Retinal pigment epithelial cell (primary cell): ENCODE data around the gene CLIC1.

Source experiments
- DNase-seq: peaks from one replicate; pipeline ENCODE4 v3.0.0-alpha.2; 2010; ENCODE audit warnings: low read depth
- H3K4me3 ChIP-seq: 2 replicates; pipeline ENCODE4 v1.5.1; 2011; ENCODE audit warnings: mild to moderate bottlenecking, low read length, control low read depth, moderate library complexity
- CTCF ChIP-seq: conservative IDR thresholded peaks from 2 replicates; pipeline ENCODE4 v1.5.1; 2011; ENCODE audit warnings: low read depth, low read length, control low read depth, inconsistent platforms

CLIC1 gene

GRCh38 chr6:31727034-31727716 is 9.2 kb downstream of the CLIC1 start:
- no peak for DNase-seq

GRCh38 chr6:31725502-31726350 is 10.6 kb downstream of the CLIC1 start:
- H3K4me3 ChIP-seq: no peak overlapping the region
- TF ChIP-seq CTCF: no peak
- no peak for DNase-seq

More at GRCh38 chr6:31727034-31727716, 9.2 kb downstream of the CLIC1 start:
- no peak for TF ChIP-seq CTCF
- H3K4me3 ChIP-seq: no peak overlapping the region

GRCh38 chr6:31723980-31724691 is 12.2 kb downstream of the CLIC1 start:
- no peak overlapping the region for H3K4me3 ChIP-seq
- DNase-seq: no peak

GRCh38 chr6:31723245-31723979 is 12.9 kb downstream of the CLIC1 start, which contains the start of gene MPIG6B:
TSS of gene MPIG6B (plus strand) at chr6:31723373. CDS start at chr6:31723384, 11 bp downstream.
- H3K4me3 ChIP-seq: no peak within 1 kb of the TSS
- TF ChIP-seq CTCF: no peak
- no peak for DNase-seq

More at GRCh38 chr6:31723980-31724691, 12.2 kb downstream of the CLIC1 start:
- TF ChIP-seq CTCF: no peak

- no peak for DNase-seq
- H3K4me3 ChIP-seq: no peak overlapping the region
- no peak for TF ChIP-seq CTCF
These were observed 14.2 kb downstream of the CLIC1 start for GRCh38 chr6:31722173-31722572.

- TF ChIP-seq CTCF: no peak
- no peak for DNase-seq
- no peak within 1 kb of the TSS for H3K4me3 ChIP-seq
These were observed 14.8 kb downstream of the CLIC1 start, which contains the start of gene LY6G6C for GRCh38 chr6:31721351-31722020. TSS of gene LY6G6C (minus strand) at chr6:31721746. CDS start at chr6:31721679, 67 bp downstream.
